ENCODE results near the gene SNTG2. TPM values are rescaled to one million over a fixed set of nuclear protein-coding genes. Genes with fewer than 3 reads are reported as not detected.

The SNTG2 gene
- 2.0 TPM for polyA plus RNA-seq (2013, experiment 1 of 2)
- 1.6 TPM for polyA plus RNA-seq (2013, experiment 2 of 2)

DNA sequence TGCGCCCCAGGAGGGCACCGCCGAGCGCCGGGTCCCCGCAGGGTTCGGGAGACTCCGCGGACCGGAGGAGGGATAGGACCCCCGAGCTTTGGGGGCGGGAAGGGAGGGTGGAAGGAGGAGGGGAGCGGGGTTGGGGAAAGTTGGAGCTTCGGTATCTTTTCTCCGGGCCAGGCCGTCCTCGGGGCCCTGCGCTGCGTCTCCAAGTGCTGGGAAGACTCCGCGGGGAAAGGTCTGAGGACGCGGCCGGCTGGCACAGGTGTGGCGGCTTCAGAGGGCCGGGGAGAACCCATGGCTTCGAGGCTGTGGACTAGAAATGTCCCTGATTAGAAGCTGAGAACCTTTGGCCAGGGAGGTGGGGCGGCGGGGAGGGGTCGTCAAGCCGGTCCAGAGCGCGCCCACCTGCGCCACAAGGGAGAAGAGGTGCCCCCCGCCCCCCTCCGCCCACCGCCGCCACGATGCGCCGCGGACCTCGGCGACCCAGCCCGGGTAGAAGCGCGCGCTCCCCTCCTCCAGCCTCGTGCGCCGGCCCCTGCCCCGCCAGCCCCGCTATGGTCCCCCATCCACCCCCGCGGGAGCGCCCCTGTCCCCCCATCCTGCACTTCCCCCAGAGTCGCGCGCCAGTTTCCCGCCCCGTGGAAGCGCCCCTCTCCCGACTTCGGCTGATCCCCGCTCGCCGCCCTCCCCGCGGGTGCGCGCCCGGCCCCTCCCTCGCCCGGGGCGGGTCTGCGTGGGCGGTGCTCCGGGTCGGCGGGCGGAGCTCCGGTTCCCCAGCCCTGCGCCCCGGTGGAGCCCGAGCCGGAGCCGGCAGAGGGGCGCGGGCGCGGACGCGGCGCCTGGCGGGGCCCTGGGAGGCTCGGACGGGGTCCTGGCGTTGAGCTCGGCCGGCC, at the start of gene SNTG2:
TSS of gene SNTG2 (plus strand) at position 770 of the 887 bp plus-strand sequence. CDS start 148 bp downstream, outside the sequence.
- Histone ChIP-seq H3K18ac (ENCODE audit: low read length) (peak within 1 kb of the TSS; percentile 90), H3K4me1 (ENCODE audit: control insufficient read depth in 2 of 2, insufficient read depth in 1 of 2, low read depth in 1 of 2, low read length in 2 of 2) (peaks cover 3% of the 10 kb centered on the region in 2 donors), H3K9ac (ENCODE audit: low read depth, low read length, poor library complexity) (peak within 1 kb of the TSS; percentile 54), H3K4ac (ENCODE audit: low read length) (no peak within 1 kb of the TSS), H2BK120ac (ENCODE audit: low read depth, low read length) (no peak within 1 kb of the TSS), H3K27ac (replicated peaks; ENCODE audit: low read length) (no peak within 1 kb of the TSS), H4K8ac (ENCODE audit: low read depth, low read length) (no peak within 1 kb of the TSS), H3K14ac (ENCODE audit: low read length) (peak within 1 kb of the TSS; percentile 31), H3K4me3 (ENCODE audit: low read length in 2 of 2) (peak within 1 kb of the TSS; percentile 32 to 90), H2AK5ac (ENCODE audit: low read depth, low read length) (peak within 1 kb of the TSS; percentile 43), H2BK5ac (ENCODE audit: low read length) (peak within 1 kb of the TSS; percentile 13), H4K91ac (ENCODE audit: low read depth, low read length, poor library complexity) (no peak within 1 kb of the TSS), H3K4me2 (ENCODE audit: insufficient read depth, low read length, poor library complexity, severe bottlenecking) (peak within 1 kb of the TSS; percentile 92), H3K9me3 (replicated peaks in 1 of 2; ENCODE audit: control insufficient read depth in 2 of 2, insufficient read depth in 1 of 2, low read depth in 1 of 2, low read length in 2 of 2) (no peaks in the 10 kb centered on the region), H2BK12ac (ENCODE audit: low read length) (peak within 1 kb of the TSS; percentile 52), H2AFZ (ENCODE audit: low read length) (peak within 1 kb of the TSS; percentile 82), H3K27me3 (ENCODE audit: control insufficient read depth in 3 of 3, insufficient read depth in 3 of 3, low read depth in 1 of 3, low read length in 3 of 3) (peaks cover 4 to 72% (median 25%) of the 10 kb centered on the region in 3 experiments), H3K79me1 (ENCODE audit: low read depth, low read length) (no peaks in the 10 kb centered on the region), H2BK15ac (ENCODE audit: low read length) (peak within 1 kb of the TSS; percentile 22), H3K36me3 (replicated peaks in 1 of 2; ENCODE audit: control insufficient read depth in 2 of 2, insufficient read depth in 2 of 2, low read length in 2 of 2) (no peaks in the 10 kb centered on the region), H3K23ac (ENCODE audit: low read depth, low read length, poor library complexity) (peak within 1 kb of the TSS; percentile 40)
- peak; percentile 49 for DNase-seq (ENCODE audit: low spot score)
- WGBS, 2 donors (ENCODE audit: extremely low coverage in 2 of 2, insufficient read length in 2 of 2, insufficient replicate concordance in 1 of 2) = no CpG with 5 or more reads among the region's 100 CpGs

DNA sequence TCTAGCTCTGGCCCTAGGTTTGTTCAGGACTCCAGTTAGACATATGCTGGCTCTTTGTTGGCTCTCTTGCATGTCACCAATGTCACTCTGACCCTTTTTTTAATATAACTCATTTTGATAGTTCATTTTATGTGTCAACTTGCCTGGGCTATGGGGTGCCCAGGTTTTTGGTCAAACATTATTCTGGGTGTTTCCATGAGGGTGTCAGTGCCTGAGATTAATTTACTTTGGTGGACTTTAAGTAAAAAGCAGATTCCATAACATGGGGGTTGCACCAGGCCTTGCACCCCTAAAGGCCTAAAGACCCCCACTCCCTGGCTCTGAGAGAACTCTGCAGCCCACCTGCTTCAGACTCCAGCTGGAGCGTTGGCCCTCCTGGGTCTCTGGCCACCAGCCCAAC, 48.1 kb upstream of the SNTG2 start:
- no peak overlapping the region for H3K27ac ChIP-seq (replicated peaks; ENCODE audit: low read length)
- no peaks in the 10 kb centered on the region for H3K79me1 ChIP-seq (ENCODE audit: low read depth, low read length)
- no peak overlapping the region for H4K8ac ChIP-seq (ENCODE audit: low read depth, low read length)
- no peak overlapping the region for H3K4ac ChIP-seq (ENCODE audit: low read length)
- no peak overlapping the region for H3K18ac ChIP-seq (ENCODE audit: low read length)
- no peak overlapping the region for H3K14ac ChIP-seq (ENCODE audit: low read length)
- no peak overlapping the region for H2BK120ac ChIP-seq (ENCODE audit: low read depth, low read length)
- no peak overlapping the region for H3K23ac ChIP-seq (ENCODE audit: low read depth, low read length, poor library complexity)
- H2BK15ac ChIP-seq (ENCODE audit: low read length) = no peak overlapping the region
- WGBS, 2 donors (ENCODE audit: extremely low coverage in 2 of 2, insufficient read length in 2 of 2, insufficient replicate concordance in 1 of 2) = no CpG with 5 or more reads among the region's 1 CpG
- no peaks in the 10 kb centered on the region for H3K36me3 ChIP-seq (replicated peaks in 1 of 2; ENCODE audit: control insufficient read depth in 2 of 2, insufficient read depth in 2 of 2, low read length in 2 of 2)
- H3K4me3 ChIP-seq (ENCODE audit: low read length in 2 of 2) = no peak overlapping the region
- peaks cover 0 to 3% of the 10 kb centered on the region in 2 donors for H3K9me3 ChIP-seq (replicated peaks in 1 of 2; ENCODE audit: control insufficient read depth in 2 of 2, insufficient read depth in 1 of 2, low read depth in 1 of 2, low read length in 2 of 2)
- peaks cover 0 to 3% of the 10 kb centered on the region in 2 donors for H3K4me1 ChIP-seq (ENCODE audit: control insufficient read depth in 2 of 2, insufficient read depth in 1 of 2, low read depth in 1 of 2, low read length in 2 of 2)
- H2AK5ac ChIP-seq (ENCODE audit: low read depth, low read length) = no peak overlapping the region
- no peak overlapping the region for H2BK12ac ChIP-seq (ENCODE audit: low read length)
- no peak overlapping the region for H3K9ac ChIP-seq (ENCODE audit: low read depth, low read length, poor library complexity)
- no peak for DNase-seq (ENCODE audit: low spot score)
- H3K27me3 ChIP-seq (ENCODE audit: control insufficient read depth in 3 of 3, insufficient read depth in 3 of 3, low read depth in 1 of 3, low read length in 3 of 3) = no peaks in the 10 kb centered on the region
- no peak overlapping the region for H4K91ac ChIP-seq (ENCODE audit: low read depth, low read length, poor library complexity)
- no peak overlapping the region for H2AFZ ChIP-seq (ENCODE audit: low read length)
- no peak overlapping the region for H2BK5ac ChIP-seq (ENCODE audit: low read length)
- no peak overlapping the region for H3K4me2 ChIP-seq (ENCODE audit: insufficient read depth, low read length, poor library complexity, severe bottlenecking)

DNA sequence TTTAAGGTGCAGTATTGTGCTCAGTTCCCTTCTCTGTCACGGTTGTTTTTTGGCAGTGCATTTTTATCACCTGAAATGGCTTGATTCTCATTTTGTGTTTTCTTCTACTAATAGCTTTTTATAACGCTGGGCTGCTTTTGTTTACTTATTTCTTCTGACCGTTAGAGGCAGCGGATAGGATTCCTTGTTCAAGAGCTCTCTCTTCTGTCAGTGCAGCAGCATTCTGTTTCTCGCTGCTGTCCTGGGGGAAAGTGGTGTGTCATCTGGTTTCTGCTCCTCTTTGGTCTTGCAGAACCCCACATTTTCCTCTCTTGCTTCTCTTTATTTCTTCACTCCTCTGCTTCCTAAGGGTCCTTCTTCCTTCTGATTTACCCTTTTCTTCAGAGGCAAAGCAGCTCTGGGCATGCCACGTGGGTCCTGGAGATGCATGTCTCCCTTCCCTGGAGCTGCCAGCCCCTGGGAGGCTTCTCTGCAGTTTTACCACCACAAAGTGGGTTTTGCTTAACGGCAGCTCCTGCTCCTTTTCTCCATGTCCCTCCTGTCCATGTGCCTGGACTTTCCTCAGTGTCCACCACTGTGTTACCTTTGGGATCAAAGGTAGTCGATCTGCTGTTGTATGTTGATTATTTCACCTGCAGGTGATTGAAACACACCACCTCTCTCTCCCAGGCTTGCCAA, 47.3 kb upstream of the SNTG2 start:
- no peak overlapping the region for H3K27ac ChIP-seq (replicated peaks; ENCODE audit: low read length)
- no peak overlapping the region for H2AFZ ChIP-seq (ENCODE audit: low read length)
- no peaks in the 10 kb centered on the region for H3K79me1 ChIP-seq (ENCODE audit: low read depth, low read length)
- WGBS, 2 donors (ENCODE audit: extremely low coverage in 2 of 2, insufficient read length in 2 of 2, insufficient replicate concordance in 1 of 2) = no CpG with 5 or more reads among the region's 8 CpGs
- H3K9ac ChIP-seq (ENCODE audit: low read depth, low read length, poor library complexity) = no peak overlapping the region
- DNase-seq (ENCODE audit: low spot score) = no peak
- no peak overlapping the region for H2AK5ac ChIP-seq (ENCODE audit: low read depth, low read length)
- no peaks in the 10 kb centered on the region for H3K27me3 ChIP-seq (ENCODE audit: control insufficient read depth in 3 of 3, insufficient read depth in 3 of 3, low read depth in 1 of 3, low read length in 3 of 3)
- H4K8ac ChIP-seq (ENCODE audit: low read depth, low read length) = no peak overlapping the region
- no peak overlapping the region for H3K4me3 ChIP-seq (ENCODE audit: low read length in 2 of 2)
- no peak overlapping the region for H3K18ac ChIP-seq (ENCODE audit: low read length)
- no peak overlapping the region for H4K91ac ChIP-seq (ENCODE audit: low read depth, low read length, poor library complexity)
- no peak overlapping the region for H3K23ac ChIP-seq (ENCODE audit: low read depth, low read length, poor library complexity)
- no peak overlapping the region for H2BK15ac ChIP-seq (ENCODE audit: low read length)
- H3K36me3 ChIP-seq (replicated peaks in 1 of 2; ENCODE audit: control insufficient read depth in 2 of 2, insufficient read depth in 2 of 2, low read length in 2 of 2) = no peaks in the 10 kb centered on the region
- H3K4ac ChIP-seq (ENCODE audit: low read length) = no peak overlapping the region
- peaks cover 0 to 3% of the 10 kb centered on the region in 2 donors for H3K4me1 ChIP-seq (ENCODE audit: control insufficient read depth in 2 of 2, insufficient read depth in 1 of 2, low read depth in 1 of 2, low read length in 2 of 2)
- peaks cover 0 to 3% of the 10 kb centered on the region in 2 donors for H3K9me3 ChIP-seq (replicated peaks in 1 of 2; ENCODE audit: control insufficient read depth in 2 of 2, insufficient read depth in 1 of 2, low read depth in 1 of 2, low read length in 2 of 2)
- H3K4me2 ChIP-seq (ENCODE audit: insufficient read depth, low read length, poor library complexity, severe bottlenecking) = no peak overlapping the region
- H3K14ac ChIP-seq (ENCODE audit: low read length) = no peak overlapping the region
- H2BK5ac ChIP-seq (ENCODE audit: low read length) = no peak overlapping the region
- H2BK120ac ChIP-seq (ENCODE audit: low read depth, low read length) = no peak overlapping the region
- H2BK12ac ChIP-seq (ENCODE audit: low read length) = no peak overlapping the region
